ENCODE results near the gene PUDP.

GRCh38 chrX:7156879-7157278 lies 8.9 kb upstream of the PUDP start:
- TF ChIP-seq, protein P1, sequence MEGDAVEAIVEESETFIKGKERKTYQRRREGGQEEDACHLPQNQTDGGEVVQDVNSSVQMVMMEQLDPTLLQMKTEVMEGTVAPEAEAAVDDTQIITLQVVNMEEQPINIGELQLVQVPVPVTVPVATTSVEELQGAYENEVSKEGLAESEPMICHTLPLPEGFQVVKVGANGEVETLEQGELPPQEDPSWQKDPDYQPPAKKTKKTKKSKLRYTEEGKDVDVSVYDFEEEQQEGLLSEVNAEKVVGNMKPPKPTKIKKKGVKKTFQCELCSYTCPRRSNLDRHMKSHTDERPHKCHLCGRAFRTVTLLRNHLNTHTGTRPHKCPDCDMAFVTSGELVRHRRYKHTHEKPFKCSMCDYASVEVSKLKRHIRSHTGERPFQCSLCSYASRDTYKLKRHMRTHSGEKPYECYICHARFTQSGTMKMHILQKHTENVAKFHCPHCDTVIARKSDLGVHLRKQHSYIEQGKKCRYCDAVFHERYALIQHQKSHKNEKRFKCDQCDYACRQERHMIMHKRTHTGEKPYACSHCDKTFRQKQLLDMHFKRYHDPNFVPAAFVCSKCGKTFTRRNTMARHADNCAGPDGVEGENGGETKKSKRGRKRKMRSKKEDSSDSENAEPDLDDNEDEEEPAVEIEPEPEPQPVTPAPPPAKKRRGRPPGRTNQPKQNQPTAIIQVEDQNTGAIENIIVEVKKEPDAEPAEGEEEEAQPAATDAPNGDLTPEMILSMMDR (IDR thresholded peaks at IDR 0.05; ENCODE audit: poor library complexity): no peak
- no peak for TF ChIP-seq EZH2phosphoT487 (IDR thresholded peaks at IDR 0.05; ENCODE audit: low read depth, severe bottlenecking, unreplicated experiment)
